Fibroblast of skin of left quadriceps (primary cell): ENCODE measurements around the gene TSACC.
"Not testable (repeated sequence)": the region's sequence is repeated elsewhere in the genome, so short reads cannot be mapped to it uniquely, and the experiment has no call there.

ENCODE experiments used
- DNase-seq, 2 experiments: peaks; one replicate each; pipeline ENCODE4 v3.0.0-alpha.2; 2013; ENCODE audit warnings: low read depth in 2 of 2

Gene TSACC

DNA sequence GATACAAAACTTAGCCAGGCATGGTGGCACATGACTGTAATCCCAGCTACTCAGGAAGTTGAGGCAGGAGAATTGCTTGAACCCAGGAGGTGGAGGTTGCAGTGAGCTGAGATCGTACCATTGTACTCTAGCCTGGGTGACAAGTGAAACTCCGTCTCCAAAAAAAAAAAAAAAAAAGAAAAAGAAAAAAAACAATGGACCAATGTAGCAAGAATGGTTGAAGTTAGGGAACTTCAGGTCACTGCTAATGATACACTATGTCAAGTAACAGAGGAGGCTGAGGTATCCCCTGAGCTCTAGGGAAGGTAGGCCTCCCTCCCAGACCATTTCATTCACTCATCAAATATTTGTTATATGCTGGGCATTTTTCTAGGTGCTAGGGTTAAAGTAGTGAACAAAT, 7.7 kb downstream of the TSACC start:
- not testable (repeated sequence) for DNase-seq

DNA sequence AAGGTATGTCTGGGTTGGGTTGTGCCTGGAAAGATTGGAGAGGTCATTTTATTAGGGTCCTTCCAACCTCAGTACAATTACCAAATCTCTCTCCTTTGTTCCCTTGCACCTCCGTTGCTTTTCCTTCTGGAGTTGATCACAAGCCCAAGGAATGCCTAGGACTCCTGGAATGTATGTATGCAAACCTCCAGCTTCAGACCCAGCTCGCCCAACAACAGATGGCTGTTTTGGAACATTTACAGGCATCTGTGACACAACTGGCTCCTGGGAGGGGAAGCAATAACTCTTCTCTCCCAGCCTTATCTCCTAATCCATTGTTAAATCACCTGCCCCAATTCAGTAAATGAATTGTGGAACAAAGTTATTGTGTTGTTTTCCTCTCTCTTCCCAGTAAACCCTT, 8.3 kb downstream of the TSACC start:
- DNase-seq = peak; percentile 66 to 68

DNA sequence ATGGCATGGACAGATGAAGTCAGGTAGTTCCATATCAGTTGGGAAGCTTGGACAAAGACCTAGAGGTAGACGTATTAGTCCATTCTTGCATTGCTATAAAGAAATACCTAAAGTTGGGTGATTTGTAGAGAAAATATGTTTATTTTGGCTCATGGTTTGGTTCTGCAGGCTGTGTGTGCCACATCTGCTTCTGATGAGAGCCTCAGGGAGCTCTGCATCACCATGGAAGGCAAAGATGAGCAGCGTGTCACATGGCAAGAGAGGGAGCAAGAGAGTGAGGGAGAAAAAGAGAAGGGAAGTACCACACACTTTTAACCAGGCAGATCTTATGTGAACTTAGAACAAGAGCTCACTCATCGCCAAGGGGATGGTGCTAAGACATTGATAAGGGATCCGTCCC, 9.0 kb downstream of the TSACC start:
- peak; percentile 71 to 75 for DNase-seq

DNA sequence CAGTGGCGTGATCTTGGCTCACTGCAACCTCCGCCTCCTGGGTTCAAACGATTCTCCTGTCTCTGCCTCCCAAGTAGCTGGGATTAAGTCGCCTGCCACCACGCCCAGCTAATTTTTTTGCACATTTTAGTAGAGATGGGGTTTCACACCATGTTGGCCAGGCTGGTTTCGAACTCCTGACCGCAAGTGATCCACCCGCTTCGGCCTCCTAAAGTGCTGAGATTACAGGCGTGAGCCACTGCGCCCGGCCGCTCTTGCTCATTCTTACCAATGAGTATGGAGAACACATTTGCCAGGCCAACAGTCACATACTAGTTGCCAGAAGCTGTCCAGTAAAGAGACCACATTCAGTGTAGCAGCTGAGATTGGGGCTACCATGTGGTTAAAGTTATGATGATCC, 14.2 kb downstream of the TSACC start:
- DNase-seq = not testable (repeated sequence)

DNA sequence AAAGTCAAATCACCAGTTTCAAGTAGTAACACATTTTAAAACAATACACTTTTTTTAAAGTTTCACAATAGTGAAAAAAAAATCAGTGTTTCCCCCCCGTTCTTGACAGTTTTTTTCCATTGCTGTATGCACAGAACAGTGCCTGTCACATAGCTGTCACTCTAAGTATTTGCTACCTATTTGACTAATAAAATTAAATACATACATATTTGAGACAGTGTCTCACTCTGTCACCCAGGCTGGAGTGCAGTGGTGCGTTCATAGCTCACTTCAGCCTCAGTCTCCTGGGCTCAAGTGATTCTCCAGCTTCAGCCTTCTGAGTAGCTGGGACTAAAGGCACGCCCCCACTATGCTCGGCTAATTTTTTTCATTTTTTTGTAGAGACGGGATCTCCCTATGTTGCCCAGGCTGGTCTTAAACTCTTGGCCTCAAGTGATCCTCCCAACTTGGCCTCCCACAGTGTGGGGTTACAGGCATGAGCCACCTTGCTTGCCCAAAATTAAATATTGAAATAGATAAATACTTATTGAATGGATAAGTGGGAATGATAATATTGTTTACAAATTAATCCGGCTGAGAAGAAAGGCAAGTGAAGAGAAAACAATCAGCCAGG, 18.0 kb downstream of the TSACC start:
- DNase-seq = no peak

DNA sequence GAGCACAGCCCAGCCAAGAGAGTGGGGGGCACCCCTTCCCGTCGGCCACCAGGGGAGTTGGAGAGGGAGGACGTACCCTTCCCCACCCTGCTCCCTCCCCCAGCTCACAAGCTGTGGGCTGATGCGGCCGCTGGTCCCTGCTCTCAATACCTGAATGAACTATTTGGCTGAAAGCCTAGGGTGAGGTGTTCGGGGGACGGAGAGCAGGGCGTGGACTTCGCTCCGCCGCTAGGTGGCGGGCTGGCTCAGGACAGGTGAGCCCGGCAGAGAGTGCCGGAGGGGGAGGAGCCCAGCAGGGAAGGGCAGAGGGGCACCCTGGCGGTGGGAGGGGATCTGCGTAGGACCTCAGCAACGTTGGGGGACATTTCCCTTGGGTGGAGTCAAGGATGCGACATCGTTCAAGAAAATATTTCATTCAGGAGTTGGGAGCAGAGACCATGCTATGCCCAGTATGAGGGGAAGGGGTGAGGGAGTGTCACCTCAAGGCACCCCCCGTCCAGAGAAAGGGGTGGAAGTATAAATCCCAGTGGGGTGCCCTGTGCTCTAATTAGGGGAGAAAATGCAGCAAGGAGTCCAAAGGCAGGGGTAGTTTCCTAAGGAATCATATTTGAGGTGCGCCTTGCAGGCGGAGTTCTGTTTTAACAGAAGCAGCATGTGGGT, 18.7 kb downstream of the TSACC start:
- DNase-seq = no peak

DNA sequence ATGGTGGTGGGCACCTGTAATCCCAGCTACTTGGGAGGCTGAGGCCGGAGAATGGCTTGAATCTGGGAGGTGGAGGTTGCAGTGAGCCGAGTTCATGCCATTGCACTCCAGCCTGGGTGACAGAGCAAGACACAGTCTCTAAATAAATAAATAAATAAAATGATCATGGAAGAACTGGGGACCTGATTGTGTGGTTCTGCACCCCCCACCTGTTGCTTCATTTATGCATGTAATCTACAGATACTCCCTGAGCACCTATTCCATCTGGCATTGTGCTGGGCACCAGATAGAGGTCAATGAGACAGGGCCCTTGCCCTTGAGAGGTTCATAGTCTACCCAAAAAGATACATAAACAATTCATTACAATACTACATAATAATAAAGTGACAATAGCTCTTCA, 19.7 kb downstream of the TSACC start:
- no peak for DNase-seq

DNA sequence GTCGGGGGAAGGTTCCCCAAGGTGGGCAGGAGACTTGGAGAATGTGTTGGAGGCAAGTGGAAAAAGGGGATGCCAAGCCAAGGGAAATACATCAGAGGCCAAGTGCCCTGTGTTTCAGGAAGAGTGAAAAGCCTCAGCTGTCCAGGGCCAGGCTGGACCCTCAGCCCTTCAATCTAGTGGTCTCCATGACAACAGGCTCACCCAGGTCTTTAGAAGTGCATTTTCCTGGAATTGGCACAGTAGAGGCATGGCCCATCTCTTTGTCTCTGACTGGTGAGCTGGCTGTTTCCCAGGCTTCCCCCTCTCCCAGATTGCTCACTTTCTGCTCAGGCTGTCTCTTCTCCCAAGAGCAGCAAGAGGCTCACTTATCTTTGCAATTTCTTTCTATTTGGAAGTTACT, 20.3 kb downstream of the TSACC start:
- DNase-seq = no peak

DNA sequence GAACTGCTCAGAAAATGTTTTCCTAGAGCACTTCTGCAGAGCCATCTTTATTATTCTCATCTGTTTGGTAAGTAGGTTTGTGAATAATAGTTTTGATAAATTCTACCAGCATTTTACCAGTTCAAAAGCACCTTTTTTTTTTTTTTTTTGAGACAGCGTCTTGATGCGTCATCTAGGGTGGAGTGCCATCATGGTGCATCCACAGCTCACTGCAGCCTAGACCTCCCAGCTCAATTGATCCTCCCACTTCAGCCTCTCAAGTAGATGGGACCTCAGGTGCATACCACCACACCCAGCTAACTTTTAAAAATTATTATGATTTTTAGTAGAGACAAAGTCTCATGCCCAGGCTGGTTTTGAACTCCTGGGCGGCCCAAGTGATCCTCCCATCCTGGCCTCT, 20.9 kb downstream of the TSACC start:
- DNase-seq = no peak

DNA sequence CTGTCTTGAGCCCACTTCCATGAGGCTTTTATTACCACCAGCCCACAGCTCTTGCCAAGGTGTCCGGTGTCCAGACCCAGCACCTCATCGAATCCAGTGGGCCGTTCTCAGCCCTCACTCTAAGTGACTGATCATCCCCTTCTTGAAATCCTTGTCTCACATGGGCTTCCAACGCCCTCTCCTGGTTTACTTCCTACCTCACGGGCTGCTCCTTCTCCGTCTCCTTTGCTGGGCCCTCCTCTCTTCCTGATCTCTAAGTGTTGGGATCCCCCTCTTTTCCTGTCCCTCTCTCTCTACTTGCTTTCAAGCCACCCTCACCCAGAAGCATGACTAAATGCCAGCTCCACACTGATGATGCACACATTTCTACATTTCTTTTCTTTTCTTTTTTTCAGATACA, 21.6 kb downstream of the TSACC start:
- DNase-seq = no peak

DNA sequence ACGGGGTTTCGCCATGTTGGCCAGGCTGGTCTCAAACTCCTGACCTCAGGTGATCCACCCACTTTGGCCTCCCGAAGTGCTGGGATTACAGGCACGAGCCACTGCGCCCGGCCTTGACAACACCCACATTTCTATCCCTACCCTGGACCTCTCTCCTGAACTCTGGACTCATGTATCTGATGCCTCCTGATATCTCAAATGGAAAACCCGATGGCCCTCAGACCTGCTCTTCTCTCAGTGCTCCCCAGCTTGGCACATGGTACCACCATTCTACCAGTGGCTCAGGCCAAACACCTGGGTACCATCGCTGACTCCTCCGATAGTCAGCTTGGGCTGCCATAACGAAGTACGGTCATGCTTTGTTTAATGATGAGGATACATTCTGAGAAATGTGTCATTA, 22.2 kb downstream of the TSACC start:
- DNase-seq = no peak

DNA sequence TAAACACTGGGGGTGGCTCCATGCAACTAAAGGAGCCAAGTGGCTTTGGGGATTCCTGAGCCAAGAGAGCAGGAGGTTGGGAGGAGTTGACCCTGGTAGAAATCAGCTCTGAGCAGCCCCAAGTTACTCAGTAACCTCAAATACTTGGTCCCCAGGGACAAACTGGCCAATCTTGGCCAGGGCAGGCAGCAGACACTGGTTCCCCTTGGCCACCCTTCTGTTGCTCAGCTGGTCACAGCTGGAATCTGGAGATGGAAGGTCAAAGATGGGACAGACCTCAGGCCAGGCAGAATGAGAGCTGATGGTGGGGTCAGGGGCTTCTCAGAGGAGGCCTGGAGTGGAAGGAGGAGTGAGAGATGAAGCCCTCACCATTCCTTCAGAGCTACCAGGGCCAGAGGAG, 27.4 kb downstream of the TSACC start:
- DNase-seq = no peak

DNA sequence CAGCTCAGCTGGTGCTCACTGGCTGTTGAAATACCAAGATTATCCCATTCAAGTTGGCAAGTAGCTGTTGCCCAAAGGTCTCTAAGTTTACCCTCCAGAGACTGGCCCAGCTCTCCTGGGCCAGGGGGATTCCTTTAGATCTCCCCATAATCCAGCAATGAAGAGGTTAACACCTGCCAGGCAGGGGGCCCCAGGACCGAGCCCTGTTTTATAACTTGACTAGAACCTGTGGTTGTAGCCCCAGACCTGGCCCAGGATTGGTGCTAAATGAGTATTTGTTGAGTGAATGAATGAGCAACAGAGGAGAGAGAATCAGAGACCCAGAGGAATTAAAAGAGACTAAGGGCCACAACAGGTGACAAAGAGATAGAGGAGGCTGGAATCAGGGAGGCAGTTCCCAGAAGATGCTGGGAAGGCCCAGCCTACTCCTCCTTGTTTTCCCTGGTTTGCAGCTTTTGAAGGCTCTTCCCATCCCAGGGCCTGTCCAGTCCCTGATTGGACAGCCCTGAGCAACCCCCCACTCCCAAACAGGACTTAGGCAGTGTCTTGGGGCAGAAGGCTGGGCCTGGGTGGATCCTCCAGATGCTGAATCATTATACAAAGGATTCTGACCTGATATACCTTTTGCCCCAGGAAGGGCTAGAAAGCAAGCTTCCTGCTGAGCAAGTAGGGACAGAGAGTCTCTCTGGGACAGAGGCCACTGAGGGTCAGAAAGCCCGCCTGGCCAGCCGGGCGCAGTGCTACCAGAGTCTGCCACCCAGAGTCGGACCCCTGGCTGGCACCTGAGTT, 28.2 kb downstream of the TSACC start:
- no peak for DNase-seq

DNA sequence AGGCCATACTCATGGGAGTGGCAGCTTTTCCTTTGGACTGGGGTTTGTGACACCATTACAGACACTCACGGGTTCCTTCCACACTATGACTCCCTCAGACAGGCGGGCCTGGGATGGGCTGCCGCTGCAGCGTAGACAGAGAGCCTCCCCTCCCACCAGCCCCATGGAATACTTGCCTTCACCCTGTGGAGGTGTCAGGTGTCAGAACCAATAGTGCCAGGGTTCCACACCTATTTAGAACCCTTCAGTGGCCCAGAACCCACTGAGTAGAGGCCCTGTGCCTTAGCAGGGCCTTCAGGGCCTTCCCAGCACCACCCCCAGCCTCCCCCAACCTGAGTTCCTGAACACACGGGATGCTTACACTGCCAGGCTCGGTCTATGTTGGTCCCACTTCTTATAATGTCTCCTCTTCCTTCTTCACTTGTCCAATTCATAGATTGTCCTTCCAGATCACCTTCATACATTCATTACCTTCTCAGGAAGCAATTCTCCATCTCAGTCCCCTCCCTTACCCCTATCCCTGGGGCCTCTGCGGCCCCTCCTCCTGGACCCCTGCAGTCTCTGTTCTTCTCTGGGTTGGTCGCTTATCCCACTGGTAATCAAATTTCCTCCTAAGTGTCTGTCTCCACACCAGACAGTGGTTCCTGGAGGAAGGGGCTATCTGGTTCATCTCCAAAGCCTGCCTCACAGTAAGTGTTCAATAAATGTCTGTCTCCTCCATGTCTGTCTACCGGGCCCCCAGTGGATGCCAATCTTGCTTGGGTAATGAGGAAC, 29.2 kb downstream of the TSACC start:
- no peak for DNase-seq

DNA sequence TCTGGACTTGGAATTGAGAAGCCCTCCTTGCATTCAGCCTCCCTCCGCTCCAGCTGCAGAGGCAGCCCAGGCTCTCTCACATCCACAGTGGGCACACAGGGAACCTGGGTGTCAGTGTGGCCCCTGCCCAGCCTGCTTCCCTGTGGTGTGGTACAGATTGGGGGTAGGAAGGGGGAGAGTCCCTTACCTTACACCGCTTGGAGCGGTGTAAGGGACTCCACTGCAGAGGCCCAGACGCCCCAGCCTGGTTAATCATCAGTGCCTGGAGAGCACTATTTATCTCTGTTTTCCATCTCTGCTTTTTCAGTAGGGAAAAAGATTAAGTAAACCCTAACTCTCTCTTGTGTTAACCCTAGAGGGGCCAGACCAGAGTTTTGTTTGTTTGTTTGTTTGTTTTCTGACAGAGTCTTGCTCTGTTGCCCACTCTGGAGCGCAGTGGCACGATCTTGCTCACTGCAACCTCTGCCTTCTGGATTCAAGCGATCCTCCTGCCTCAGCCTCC, 29.9 kb downstream of the TSACC start:
- DNase-seq = no peak

DNA sequence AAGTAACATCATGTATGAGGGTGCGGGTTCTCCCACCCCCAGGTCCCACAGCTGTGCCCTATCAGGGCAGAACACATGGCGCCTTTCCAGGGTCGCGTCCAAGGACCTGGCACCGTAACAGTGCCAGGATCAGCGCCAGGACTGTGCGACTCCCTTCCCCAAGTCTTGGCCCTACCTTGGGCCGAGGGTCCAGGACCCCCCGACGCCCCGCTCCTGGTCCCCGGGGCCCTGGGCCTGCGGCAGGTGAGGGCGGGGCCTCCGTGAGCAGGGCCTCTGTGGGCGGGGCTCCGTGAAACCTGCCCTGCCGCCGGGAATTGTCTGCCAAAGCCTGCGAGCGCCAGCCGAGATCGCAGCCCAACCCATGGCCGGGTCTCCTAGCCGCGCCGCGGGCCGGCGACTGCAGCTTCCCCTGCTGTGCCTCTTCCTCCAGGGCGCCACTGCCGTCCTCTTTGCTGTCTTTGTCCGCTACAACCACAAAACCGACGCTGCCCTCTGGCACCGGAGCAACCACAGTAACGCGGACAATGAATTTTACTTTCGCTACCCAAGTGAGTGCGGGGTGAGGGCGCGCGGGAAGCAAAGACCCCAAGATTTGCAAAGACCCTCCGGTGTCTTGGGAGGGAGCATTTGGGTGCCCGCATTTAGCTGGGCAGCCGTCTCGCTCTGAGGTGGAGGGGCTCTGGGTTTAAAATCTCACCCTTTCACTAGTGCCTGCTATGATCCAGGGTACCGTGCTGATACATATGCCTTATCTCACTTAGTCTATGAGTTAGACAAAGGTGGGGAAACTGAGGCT, 30.8 kb downstream of the TSACC start, which contains the start of gene RHBG:
TSS of gene RHBG (plus strand) at position 323 of the 796 bp plus-strand sequence. CDS start at position 362, 39 bp downstream.
- no peak for DNase-seq

DNA sequence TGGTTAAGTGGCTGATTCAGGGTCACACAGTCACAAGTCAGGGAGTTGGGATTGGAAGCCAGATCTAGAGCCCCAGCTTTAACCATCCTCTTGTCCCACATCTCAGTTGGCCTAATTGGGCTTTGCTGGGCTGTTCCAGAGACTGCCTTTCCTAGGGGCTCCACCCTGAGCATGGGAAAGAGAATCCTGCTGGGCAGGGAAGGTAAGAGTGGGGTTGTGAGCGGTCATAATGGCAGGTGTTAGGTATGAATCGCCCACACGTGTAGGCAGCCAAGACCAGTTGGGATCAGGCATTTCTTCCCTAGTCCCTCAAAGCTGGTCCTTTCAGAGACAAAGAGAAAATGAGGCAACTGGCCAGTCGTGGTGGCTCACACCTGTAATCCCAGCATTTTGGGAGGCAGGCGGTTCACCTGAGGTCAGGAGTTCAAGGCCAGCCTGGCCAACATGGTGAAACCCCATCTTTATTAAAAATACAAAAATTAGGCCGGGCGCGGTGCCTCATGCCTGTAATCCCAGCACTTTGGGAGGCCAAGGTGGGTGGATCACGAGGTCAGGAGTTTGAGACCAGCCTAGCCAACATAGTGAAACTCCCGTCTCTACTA, 31.5 kb downstream of the TSACC start:
- not testable (repeated sequence) for DNase-seq

DNA sequence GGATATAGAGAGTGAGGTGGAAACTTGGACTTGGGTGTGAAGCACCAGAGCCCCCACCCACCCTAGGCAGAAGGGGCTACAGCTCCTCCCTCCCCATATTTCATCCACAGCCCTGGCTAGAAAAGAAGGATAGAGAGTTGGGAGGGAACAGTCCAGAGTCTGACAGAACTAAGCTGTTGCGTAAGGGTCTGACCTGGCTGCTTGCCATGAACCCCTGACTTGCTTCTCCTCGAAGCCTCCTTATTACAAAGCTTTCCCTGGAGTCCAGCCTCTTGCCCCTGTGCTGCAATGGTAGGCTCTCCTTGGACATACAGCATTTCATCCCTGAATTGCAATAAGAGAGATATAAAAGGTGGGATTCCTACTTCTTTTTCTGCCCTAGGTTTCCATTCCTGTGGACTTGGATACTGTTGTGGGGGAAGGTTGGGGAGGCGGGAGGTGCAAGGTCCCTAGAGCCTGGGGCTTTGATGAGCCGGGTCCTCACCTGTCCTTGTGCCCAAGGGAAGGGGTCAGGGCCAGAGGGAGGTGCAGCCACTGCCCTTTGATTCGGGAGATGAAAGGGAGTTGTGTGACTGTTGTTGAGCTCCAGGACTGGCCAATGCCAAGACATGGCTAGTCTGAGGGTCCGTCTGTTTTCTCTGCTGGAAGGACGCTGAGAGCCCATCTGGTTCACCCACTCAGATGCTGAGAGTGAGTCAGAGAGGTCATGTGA, 33.4 kb downstream of the TSACC start:
- DNase-seq = no peak

DNA sequence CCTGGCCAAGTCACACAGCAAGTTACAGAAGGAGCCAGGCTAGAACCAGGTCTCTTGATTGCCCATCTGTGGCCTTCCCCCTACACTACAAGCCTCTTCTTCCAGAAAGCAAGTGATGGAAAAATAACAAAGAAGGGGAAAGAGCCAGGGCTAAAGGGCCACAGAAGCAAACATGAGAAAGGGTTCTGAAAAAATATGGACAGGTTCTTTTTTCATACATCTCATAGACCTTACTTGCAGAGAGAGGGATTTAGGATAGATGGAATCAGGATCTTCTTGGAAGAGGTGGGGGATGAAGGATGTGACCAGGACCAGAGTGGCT, 33.9 kb downstream of the TSACC start:
- no peak for DNase-seq

DNA sequence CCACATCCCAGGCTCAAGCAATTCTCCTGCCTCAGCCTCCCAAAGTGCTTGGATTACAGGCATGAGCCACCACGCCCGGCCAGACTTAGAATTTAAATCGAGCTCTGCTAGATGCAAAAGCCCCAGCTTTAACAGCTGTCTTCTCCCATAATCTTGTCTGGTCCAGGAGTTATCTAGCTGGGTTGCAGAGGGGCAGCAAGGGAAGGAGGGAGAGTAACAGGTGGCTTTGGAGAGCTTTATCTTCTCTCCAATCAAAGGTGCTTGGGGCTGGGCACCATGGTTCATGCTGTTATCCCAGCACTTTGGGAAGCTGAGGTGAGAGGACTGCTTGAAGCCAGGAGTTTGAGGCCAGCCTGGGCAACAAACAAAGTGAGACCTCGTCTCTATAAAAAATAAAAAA, 34.5 kb downstream of the TSACC start:
- DNase-seq = no peak
